ENCODE measurements around the gene ATP9B.
"Not testable (repeated sequence)": the region's sequence is repeated elsewhere in the genome, so short reads cannot be mapped to it uniquely, and the experiment has no call there.

The ATP9B gene

GRCh38 chr18:79322441-79322840, 253.2 kb downstream of the ATP9B start:
- no peak for TF ChIP-seq POLR2A (IDR thresholded peaks at IDR 0.05; ENCODE audit: low read depth, low read length)
- no peak for FAIRE-seq

GRCh38 chr18:79323471-79323870, 254.3 kb downstream of the ATP9B start:
- FAIRE-seq, result no peak
- TF ChIP-seq PAX5 (IDR thresholded peaks at IDR 0.05; ENCODE audit: insufficient read depth, low read length, severe bottlenecking) (no peak), POU2F2 (IDR thresholded peaks at IDR 0.05; ENCODE audit: low read depth, low read length) (no peak), SPI1 (IDR thresholded peaks at IDR 0.05; ENCODE audit: low read depth, low read length) (no peak)
- DNase-seq (ENCODE audit: insufficient read length, low spot score), result no peak

More at GRCh38 chr18:79322441-79322840, 253.2 kb downstream of the ATP9B start:
- no peak for DNase-seq (ENCODE audit: insufficient read length, low spot score)

- TF ChIP-seq PAX5 (IDR thresholded peaks at IDR 0.05; ENCODE audit: insufficient read depth, low read length, severe bottlenecking) (no peak), POLR2A (IDR thresholded peaks at IDR 0.05; ENCODE audit: low read depth, low read length) (no peak), SPI1 (IDR thresholded peaks at IDR 0.05; ENCODE audit: low read depth, low read length) (no peak), TAF1 (IDR thresholded peaks at IDR 0.05; ENCODE audit: low read depth, low read length) (no peak), POLR2AphosphoS5 (IDR thresholded peaks at IDR 0.05; ENCODE audit: low read depth, low read length) (no peak), POU2F2 (IDR thresholded peaks at IDR 0.05; ENCODE audit: low read depth, low read length) (no peak)
- FAIRE-seq, result no peak
- DNase-seq (ENCODE audit: insufficient read length, low spot score), result no peak
Measured at GRCh38 chr18:79326413-79327198, 257.4 kb downstream of the ATP9B start.

- DNase-seq (ENCODE audit: insufficient read length, low spot score), result no peak
- FAIRE-seq, result no peak
- TF ChIP-seq TAF1 (IDR thresholded peaks at IDR 0.05; ENCODE audit: low read depth, low read length), result no peak
- no peak for TF ChIP-seq POLR2AphosphoS5 (IDR thresholded peaks at IDR 0.05; ENCODE audit: low read depth, low read length)
- TF ChIP-seq PAX5 (IDR thresholded peaks at IDR 0.05; ENCODE audit: insufficient read depth, low read length, severe bottlenecking), result no peak
- TF ChIP-seq POU2F2 (IDR thresholded peaks at IDR 0.05; ENCODE audit: low read depth, low read length), result no peak
- TF ChIP-seq POLR2A (IDR thresholded peaks at IDR 0.05; ENCODE audit: low read depth, low read length), result no peak
- no peak for TF ChIP-seq SPI1 (IDR thresholded peaks at IDR 0.05; ENCODE audit: low read depth, low read length)
Measured at GRCh38 chr18:79327199-79327721, 258.1 kb downstream of the ATP9B start.

GRCh38 chr18:79327915-79328314, 258.7 kb downstream of the ATP9B start:
- DNase-seq (ENCODE audit: insufficient read length, low spot score); FAIRE-seq: not testable (repeated sequence)

- TF ChIP-seq PAX5 (IDR thresholded peaks at IDR 0.05; ENCODE audit: insufficient read depth, low read length, severe bottlenecking) (no peak), POLR2A (IDR thresholded peaks at IDR 0.05; ENCODE audit: low read depth, low read length) (no peak), SPI1 (IDR thresholded peaks at IDR 0.05; ENCODE audit: low read depth, low read length) (no peak), POU2F2 (IDR thresholded peaks at IDR 0.05; ENCODE audit: low read depth, low read length) (no peak), TAF1 (IDR thresholded peaks at IDR 0.05; ENCODE audit: low read depth, low read length) (no peak), POLR2AphosphoS5 (IDR thresholded peaks at IDR 0.05; ENCODE audit: low read depth, low read length) (no peak)
- no peak for DNase-seq (ENCODE audit: insufficient read length, low spot score)
- no peak for FAIRE-seq
Measured at GRCh38 chr18:79328887-79329286, 259.7 kb downstream of the ATP9B start.

- DNase-seq (ENCODE audit: insufficient read length, low spot score) (no peak), FAIRE-seq (no peak)
- no peak for TF ChIP-seq POLR2AphosphoS5 (IDR thresholded peaks at IDR 0.05; ENCODE audit: low read depth, low read length)
- TF ChIP-seq POU2F2 (IDR thresholded peaks at IDR 0.05; ENCODE audit: low read depth, low read length), result no peak
- no peak for TF ChIP-seq TAF1 (IDR thresholded peaks at IDR 0.05; ENCODE audit: low read depth, low read length)
- no peak for TF ChIP-seq PAX5 (IDR thresholded peaks at IDR 0.05; ENCODE audit: insufficient read depth, low read length, severe bottlenecking)
- TF ChIP-seq SPI1 (IDR thresholded peaks at IDR 0.05; ENCODE audit: low read depth, low read length), result no peak
- TF ChIP-seq POLR2A (IDR thresholded peaks at IDR 0.05; ENCODE audit: low read depth, low read length), result no peak
Measured at GRCh38 chr18:79329786-79330185, 260.6 kb downstream of the ATP9B start.

- TF ChIP-seq TAF1 (IDR thresholded peaks at IDR 0.05; ENCODE audit: low read depth, low read length), result no peak
- TF ChIP-seq PAX5 (IDR thresholded peaks at IDR 0.05; ENCODE audit: insufficient read depth, low read length, severe bottlenecking), result no peak
- no peak for TF ChIP-seq POU2F2 (IDR thresholded peaks at IDR 0.05; ENCODE audit: low read depth, low read length)
- no peak for TF ChIP-seq POLR2A (IDR thresholded peaks at IDR 0.05; ENCODE audit: low read depth, low read length)
- TF ChIP-seq POLR2AphosphoS5 (IDR thresholded peaks at IDR 0.05; ENCODE audit: low read depth, low read length), result no peak
- TF ChIP-seq SPI1 (IDR thresholded peaks at IDR 0.05; ENCODE audit: low read depth, low read length), result no peak
- no peak for FAIRE-seq
- no peak for DNase-seq (ENCODE audit: insufficient read length, low spot score)
Measured at GRCh38 chr18:79332646-79333045, 263.5 kb downstream of the ATP9B start.

GRCh38 chr18:79333046-79333445, 263.9 kb downstream of the ATP9B start:
- DNase-seq (ENCODE audit: insufficient read length, low spot score) (no peak), FAIRE-seq (no peak)
- TF ChIP-seq PAX5 (IDR thresholded peaks at IDR 0.05; ENCODE audit: insufficient read depth, low read length, severe bottlenecking) (no peak), SPI1 (IDR thresholded peaks at IDR 0.05; ENCODE audit: low read depth, low read length) (no peak), POU2F2 (IDR thresholded peaks at IDR 0.05; ENCODE audit: low read depth, low read length) (no peak), TAF1 (IDR thresholded peaks at IDR 0.05; ENCODE audit: low read depth, low read length) (no peak), POLR2AphosphoS5 (IDR thresholded peaks at IDR 0.05; ENCODE audit: low read depth, low read length) (no peak), POLR2A (IDR thresholded peaks at IDR 0.05; ENCODE audit: low read depth, low read length) (no peak)

GRCh38 chr18:79334496-79335233, 265.5 kb downstream of the ATP9B start:
- FAIRE-seq, result no peak
- TF ChIP-seq POU2F2 (IDR thresholded peaks at IDR 0.05; ENCODE audit: low read depth, low read length) (no peak), SPI1 (IDR thresholded peaks at IDR 0.05; ENCODE audit: low read depth, low read length) (no peak), POLR2A (IDR thresholded peaks at IDR 0.05; ENCODE audit: low read depth, low read length) (no peak), TAF1 (IDR thresholded peaks at IDR 0.05; ENCODE audit: low read depth, low read length) (no peak), POLR2AphosphoS5 (IDR thresholded peaks at IDR 0.05; ENCODE audit: low read depth, low read length) (no peak), PAX5 (IDR thresholded peaks at IDR 0.05; ENCODE audit: insufficient read depth, low read length, severe bottlenecking) (no peak)
- DNase-seq (ENCODE audit: insufficient read length, low spot score), result no peak

Measured in GM12891 (cell line).